Glomerular visceral epithelial cell (primary cell): Measurements from ENCODE around the gene TMEM171.

Experiments used
- DNase-seq: peaks from one replicate; pipeline ENCODE4 v3.0.0-alpha.2; 2016; ENCODE audit errors: extremely low spot score

Gene TMEM171

GRCh38 chr5:73119451-73120157 is 771 bp upstream of the TMEM171 start:
- DNase-seq = peak; percentile 76

DNA sequence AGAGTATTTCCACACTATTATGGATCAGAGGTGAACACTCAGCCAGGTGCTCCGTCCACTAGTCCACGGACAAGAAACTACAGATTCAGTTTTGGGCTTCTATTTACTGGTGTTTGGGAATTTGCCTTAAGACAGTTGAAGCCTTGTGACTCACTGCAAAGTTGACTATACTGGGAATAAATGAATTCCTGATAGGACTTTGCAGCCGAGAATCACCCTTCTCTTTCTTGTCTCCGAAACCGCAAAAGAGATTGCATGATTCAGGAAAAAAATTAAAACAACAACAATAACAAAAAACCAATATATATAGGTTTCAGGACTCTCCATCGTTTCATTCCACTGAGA is 716 bp downstream of the TMEM171 start:
- no peak for DNase-seq

DNA sequence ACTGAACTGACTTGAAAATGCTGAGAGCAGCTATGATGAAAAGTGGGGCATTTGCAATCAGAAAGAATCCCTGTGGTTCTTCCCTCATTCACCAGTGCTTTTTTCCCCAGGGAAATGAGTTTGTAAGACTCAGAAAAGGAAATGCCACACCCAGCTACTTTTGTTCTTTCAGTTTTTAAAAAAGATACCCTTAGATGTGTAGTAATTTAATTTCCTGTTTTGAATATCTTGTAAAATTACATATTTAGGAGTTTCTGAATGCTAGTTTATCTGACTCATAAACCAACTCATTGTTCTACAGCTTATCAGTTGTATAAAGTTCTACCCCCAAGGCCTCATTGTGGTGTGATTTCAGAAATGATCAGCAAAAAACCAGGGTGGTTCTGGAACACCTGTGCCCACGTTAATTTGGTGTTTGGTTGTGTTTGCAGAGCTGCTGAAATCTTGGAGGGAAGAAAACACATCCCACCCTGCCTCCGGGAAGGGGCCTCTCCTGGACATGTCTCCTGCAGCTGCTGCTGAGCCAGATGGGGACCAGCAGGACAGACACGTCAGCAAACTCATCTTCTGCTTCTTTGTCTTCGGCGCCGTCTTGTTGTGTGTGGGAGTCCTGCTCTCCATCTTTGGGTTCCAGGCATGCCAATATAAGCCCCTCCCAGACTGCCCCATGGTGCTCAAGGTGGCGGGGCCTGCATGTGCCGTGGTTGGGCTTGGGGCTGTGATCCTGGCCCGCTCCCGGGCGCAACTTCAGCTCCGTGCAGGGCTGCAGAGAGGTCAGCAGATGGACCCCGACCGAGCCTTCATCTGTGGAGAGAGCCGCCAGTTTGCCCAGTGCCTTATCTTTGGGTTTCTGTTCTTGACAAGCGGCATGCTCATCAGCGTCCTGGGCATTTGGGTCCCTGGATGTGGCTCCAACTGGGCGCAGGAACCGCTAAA is 2.8 kb downstream of the TMEM171 start:
- no peak for DNase-seq

- no peak for DNase-seq
Measured at GRCh38 chr5:73125289-73125688, 4.9 kb downstream of the TMEM171 start.

- DNase-seq = no peak
Measured at GRCh38 chr5:73126381-73126780, 6.0 kb downstream of the TMEM171 start.

DNA sequence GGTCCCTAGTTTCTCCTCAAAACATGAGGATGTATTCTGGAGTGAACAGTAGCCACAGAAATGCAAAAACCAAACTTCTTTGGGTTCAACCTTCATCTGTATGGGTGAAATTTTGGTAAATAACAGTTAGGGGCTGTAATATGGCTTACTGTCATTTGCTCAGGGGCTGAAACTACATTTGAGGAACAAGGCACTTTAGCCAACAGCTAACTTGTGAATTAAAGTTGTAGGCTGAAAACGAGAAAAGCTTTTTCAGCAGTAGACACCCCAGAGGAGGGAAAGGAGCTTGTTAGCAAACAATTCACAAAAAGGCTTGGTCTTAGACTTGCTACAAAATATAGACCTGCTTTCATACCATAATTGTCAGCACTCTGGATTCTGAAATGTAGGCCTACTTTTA is 6.6 kb downstream of the TMEM171 start:
- DNase-seq = no peak

GRCh38 chr5:73129143-73129542 is 8.8 kb downstream of the TMEM171 start:
- no peak for DNase-seq

DNA sequence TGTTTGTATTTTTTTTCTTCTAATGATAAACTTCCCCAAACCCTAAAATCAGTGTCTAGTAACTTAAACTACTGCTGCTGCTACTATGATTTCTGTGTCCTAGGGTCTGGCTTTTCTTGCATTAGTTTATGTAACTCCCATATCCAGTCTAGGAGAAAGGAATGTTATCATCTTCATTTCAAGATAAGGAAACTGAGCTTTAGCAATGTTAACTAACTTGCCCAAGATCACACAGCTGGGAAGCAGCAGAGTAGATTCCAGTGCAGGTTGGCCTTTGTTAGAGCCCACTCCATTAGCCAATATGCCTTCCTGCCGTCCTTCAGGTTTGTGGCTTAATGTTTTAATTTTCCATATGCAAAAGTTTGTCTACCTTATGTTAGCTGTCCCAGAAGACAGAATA is 10.4 kb downstream of the TMEM171 start:
- no peak for DNase-seq

DNA sequence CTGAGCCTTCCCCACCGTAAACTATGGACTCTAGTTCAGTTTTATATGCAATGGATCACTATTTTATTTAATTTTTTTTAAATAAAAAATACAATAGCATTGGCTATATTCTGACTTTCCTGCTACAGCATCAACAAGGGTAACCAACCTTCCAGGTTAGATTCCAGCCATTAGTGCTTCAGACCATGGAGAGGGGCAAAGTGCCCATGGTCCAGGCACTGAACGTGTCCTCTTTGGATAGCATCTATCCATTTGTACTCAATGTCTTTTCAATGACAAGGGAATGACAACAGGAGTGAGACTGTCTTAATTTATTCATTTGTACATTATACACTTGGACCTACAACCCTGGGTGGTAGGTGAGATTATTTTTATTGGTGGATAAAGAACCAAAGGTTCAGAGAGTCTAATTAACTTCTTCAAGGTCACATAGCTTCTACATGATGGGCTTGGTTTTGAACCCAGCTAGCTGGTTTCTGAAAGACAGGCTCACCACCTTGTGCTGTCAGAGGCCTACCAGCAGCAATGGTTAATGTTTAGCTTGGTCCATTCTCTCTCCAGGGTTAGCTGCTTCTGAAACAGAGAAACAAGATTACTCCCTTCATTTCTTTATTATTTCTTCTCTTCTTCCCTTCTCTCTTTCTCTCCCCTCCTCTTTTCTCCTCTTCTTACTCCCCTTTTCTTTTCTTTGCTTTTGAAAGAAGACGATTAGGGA is 11.5 kb downstream of the TMEM171 start:
- no peak for DNase-seq

DNA sequence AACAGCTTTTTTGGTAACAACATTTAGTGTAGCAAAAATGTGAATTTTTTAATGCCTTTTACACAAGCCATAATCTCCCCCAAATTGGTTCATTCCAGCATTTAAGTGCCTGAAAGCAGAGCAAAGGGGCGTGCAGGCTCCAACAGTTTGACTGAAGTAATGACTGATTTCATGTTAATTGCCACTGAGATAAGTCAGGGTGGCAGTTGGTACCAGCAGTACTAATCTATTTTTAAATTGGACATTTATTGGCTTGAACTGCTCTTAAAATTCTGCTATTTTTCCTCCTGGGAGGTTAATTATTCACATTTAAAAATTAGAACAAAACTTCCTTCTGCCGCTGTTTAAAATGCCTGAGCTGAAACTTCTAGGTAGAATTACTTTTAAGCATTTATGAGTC is 12.4 kb downstream of the TMEM171 start:
- DNase-seq = no peak

DNA sequence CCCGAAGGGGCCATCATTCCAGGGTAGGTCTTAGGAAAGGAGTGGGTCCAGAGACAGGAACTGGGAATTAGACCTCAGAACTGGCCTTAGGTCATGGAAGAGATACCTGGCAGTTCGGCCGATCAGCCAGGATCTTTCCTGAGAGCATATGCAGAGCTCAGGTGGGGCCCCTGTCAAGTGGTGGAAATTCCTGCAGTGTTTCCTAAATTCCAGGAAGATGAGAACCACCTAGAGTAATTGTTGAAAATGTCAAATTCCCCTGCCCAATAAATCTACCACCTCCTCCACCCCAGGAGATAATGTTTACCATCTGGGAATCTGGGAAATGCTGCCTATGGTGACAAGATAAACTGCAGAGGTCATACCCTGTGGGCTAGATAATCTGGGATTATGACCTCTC is 14.6 kb downstream of the TMEM171 start:
- no peak for DNase-seq

GRCh38 chr5:73135429-73136054 is 15.2 kb downstream of the TMEM171 start:
- peak; percentile 68 for DNase-seq

DNA sequence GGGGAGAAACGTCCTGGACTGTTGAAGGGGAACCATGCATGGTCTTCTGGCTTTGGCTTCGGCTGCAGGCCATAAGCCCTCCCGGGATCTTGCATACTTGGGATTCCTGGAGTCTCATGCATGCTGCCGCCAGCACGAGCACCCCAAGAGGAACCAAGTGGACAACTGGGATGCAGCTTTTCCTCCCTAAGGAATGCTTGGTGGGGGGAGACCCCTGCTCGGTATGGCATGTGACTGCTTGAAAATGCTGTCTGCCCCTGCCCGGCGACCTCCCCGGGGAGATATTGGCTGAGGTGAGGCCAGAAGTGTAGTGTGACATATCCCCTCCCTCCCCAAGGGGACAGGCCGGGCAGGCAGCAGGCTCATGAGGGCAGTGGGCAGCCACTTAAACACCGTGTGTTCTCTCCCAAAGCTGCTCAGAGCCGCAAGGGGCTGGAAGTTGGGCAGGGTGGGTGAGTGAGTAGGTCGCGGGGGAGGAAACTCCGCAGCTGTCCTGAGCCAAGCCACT is 15.7 kb downstream of the TMEM171 start:
- peak; percentile 85 for DNase-seq

GRCh38 chr5:73137563-73138530 is 17.5 kb downstream of the TMEM171 start:
- peak; percentile 24 for DNase-seq

- no peak for DNase-seq
Measured at GRCh38 chr5:73139485-73139884, 19.1 kb downstream of the TMEM171 start.

DNA sequence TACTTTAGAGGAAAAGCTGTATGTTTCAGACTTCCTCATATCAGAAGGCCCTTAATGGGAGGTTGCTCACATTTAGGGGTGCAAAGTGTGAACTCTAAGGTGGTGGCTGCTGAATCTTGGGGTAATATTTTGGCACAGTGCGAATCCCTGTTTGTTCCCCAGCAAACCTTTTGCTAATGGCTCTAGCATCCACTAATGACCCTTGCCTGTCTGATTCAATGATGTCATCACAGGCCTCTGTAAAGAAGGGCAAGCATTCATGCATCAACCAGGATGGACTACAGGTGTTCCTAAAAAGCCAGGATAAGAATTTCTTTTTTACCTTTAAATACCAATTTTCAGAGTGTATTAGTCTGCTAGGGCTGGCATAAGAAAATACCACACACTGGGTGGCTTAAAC is 20.4 kb downstream of the TMEM171 start:
- no peak for DNase-seq

DNA sequence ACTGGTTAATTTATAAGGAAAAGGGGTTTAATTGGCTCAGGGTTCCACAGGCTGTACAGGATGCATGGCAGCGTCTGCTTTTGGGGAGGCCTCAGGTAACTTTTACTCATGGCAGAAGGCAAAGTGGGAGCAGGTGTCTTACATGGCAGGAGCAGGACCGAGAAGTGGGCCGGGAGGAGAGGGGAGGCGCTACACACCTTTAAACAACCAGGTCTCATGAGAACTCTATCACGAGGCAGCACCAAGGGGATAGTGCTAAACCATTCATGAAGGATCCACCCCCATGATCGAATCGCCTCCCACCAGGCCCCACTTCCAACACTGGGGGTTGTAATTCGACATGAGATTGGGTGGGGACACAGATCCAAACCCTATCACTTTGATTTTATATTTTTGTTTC is 21.7 kb downstream of the TMEM171 start:
- DNase-seq = no peak

GRCh38 chr5:73143716-73144115 is 23.3 kb downstream of the TMEM171 start:
- DNase-seq = no peak

GRCh38 chr5:73149540-73149939 is 29.2 kb downstream of the TMEM171 start:
- no peak for DNase-seq

DNA sequence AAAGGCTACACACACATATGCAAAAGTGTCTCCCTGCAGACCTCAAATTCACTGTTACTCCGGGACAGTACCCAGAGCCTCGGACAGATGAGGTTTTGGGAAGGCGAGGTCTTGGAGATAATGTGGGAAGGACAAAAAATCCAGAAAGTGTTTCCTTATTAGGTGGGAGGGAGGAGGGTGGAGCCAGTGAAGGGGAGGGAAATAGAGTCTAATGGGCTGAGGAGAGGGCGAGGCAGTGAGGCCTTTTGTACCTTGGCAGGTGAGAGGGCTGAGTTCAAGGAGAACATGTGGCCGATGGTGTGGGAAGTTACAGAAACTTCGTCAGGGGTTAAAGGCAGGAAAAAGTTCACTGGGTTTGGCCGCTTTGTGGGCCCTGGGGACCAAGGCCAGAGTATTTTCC is 30.5 kb downstream of the TMEM171 start:
- no peak for DNase-seq
